Heart left ventricle (tissue), 13 donors: ENCODE results near the gene TNFSF18.

Source experiments
- POLR2A ChIP-seq, 2 donors: fragments of 450-650 bp; IDR thresholded peaks; one replicate each; pipeline ENCODE4 v1.6.1; 2017; ENCODE audit warnings: antibody characterized with exemption in 2 of 2, mild to moderate bottlenecking in 2 of 2, moderate library complexity in 2 of 2
- TF ChIP-seq, protein P1 (sequence below), 12 donors: fragments of 200-600 bp; sonication (generic) in 4 of 12; IDR thresholded peaks; one replicate each; pipeline versions ENCODE4 v1.5.0 to v1.8.0; 2018 to 2022; ENCODE audit warnings: antibody characterized with exemption in 12 of 12, mild to moderate bottlenecking in 5 of 12
- donor health status: ischemic (EF 13 %, LVEDD 7.1; RV severe dilation, severe dysfunction).
- donor health status: DM: no; HTN: yes; CAD: no.
- donor health status: DM: no; HTN: no; CAD: no.
- donor health status: ischemic (EF 25% LVEDD 6.9; RV normal size, moderate dysfunction).
- donor health status: ischemic (EF 25% LVEDD 5.7; RV mildly dilated, moderate dysfunction).
- donor health status: ischemic (EF 35%, LVEDD 5.7; RV mildly dilated, moderate dysfunction).
- donor health status: nonischemic (EF 11% LVEDD 7.7; RV severe dilation, severe dysfunction).
- donor health status: DM: yes; HTN: yes; CAD: no.
- donor health status: PGD.
- donor health status: ischemic (EF 29% LVEDD 5.4; RV normal size, mild dysfunction).
- donor health status: nonischemic (EF 23%, LVEDD 6.1; RV moderate dilation, normal function).

GRCh38 chr1:173020138-173020750 is 30.5 kb downstream of the TNFSF18 start:
- TF ChIP-seq POLR2A (IDR thresholded peaks at IDR 0.05), result no peak
- TF ChIP-seq, protein P1, sequence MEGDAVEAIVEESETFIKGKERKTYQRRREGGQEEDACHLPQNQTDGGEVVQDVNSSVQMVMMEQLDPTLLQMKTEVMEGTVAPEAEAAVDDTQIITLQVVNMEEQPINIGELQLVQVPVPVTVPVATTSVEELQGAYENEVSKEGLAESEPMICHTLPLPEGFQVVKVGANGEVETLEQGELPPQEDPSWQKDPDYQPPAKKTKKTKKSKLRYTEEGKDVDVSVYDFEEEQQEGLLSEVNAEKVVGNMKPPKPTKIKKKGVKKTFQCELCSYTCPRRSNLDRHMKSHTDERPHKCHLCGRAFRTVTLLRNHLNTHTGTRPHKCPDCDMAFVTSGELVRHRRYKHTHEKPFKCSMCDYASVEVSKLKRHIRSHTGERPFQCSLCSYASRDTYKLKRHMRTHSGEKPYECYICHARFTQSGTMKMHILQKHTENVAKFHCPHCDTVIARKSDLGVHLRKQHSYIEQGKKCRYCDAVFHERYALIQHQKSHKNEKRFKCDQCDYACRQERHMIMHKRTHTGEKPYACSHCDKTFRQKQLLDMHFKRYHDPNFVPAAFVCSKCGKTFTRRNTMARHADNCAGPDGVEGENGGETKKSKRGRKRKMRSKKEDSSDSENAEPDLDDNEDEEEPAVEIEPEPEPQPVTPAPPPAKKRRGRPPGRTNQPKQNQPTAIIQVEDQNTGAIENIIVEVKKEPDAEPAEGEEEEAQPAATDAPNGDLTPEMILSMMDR (IDR thresholded peaks at IDR 0.05), result no peak
